GM18526 (cell line): Measurements from ENCODE around the gene MTFMT.

Experiments used
- POLR2A ChIP-seq: IDR thresholded peaks from 3 replicates; pipeline ENCODE4 v1.6.1; 2011; ENCODE audit not compliant: insufficient read length; ENCODE audit errors: extremely low read depth

MTFMT gene

DNA sequence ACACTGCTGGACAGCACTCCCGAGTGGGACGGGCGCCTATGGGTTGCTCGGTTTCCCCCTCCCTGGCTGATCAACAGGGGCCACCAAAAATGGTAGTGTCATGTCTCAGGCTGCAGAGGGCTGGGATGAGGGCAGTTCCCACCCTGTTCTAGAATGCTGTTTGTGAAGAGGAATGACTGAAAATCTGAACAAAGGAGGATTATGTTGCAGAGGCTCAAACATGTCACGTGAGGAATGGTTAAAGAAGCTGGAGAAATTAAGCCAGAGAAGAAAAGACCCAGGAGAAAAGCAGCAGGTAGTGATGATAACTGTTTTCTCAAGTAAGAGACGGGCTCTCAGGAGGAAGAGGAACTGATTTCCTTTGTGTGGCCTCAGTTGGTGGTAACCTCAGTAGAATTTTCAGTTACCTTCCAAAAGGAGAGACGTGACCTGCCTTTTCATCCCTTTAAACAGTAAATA lies 50.2 kb downstream of the MTFMT start:
- no peak for TF ChIP-seq POLR2A

DNA sequence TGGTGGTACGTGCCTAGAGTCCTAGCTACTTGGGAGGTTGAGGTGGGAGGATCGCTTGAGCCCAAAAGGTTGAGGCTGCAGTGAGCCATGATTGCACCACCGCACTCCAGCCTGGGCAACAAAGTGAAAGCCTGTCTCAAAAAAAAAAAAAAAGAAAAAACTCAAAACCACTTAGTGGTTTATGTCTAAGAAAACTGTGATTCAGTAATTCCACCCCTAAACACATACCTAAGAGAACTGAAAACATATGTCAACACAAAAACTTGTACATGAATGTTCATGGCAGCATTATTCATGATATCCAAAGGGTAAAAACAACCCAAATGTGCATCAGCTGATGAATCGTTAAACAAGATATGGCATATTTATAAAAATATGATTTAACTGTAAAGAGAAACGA lies 54.0 kb downstream of the MTFMT start:
- TF ChIP-seq POLR2A = no peak

- no peak for TF ChIP-seq POLR2A
Observed at GRCh38 chr15:64970698-64971097, 58.7 kb downstream of the MTFMT start.

DNA sequence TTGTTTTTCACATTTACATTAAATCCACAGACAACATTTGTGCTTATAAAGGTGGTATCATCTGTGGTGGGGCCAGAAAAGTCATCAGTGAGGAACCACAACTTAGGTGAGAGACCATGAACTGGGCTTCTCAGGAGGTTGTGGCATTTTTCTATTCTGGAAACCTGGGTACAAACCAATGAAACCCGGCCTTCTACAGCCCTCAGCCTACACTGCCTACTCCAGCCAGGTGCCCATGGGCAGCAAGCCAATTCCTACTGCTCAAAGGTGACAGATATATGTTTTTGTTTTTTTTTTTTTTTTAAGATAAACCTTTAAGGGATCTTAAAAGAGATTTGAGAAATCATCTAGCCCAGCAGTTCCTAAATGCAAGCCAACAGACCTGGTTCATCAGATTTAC lies 60.0 kb downstream of the MTFMT start:
- no peak for TF ChIP-seq POLR2A

GRCh38 chr15:64961013-64961412 lies 68.4 kb downstream of the MTFMT start:
- no peak for TF ChIP-seq POLR2A

DNA sequence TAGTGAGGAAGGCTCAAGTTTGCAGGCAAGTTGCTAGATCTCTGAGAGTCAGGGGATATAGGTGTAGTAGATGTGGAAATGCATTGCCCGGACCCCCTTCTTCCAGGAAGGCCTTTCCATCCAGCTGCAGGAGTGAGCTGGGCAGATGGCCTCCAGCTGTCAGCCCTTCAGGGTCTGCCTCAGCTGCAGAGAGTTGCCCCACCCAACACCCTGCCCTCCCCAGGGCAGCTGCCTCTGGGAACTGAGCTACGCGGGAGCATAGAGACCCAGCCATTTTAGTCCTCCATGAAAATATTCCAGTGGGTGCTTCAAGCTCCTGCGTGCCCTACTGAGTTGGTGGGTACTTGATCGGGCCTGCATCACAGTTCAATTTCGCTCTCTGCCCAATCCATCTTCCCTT lies 69.3 kb downstream of the MTFMT start:
- TF ChIP-seq POLR2A = no peak

DNA sequence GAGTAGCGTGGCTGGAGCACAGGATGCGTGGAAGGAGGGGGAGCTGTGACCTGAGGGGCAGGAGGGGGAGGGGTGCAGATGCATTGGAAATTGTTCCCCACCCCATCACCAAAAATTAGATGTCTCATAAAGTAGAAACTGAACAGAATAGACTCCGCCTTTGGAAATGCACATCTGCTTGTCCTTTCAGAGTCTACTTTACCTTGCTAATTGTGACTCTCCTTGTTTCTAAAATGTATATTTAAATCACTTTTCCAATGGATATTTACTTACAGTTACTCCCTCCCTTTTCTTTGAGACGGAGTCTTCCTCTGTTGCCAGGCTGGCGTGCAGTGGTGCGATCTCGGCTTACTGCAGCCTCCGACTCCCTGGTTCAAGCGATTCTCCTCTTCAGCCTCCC lies 70.3 kb downstream of the MTFMT start:
- no peak for TF ChIP-seq POLR2A

- no peak for TF ChIP-seq POLR2A
Observed at GRCh38 chr15:64954395-64954794, 75.0 kb downstream of the MTFMT start.

- TF ChIP-seq POLR2A = no peak
Observed at GRCh38 chr15:64951777-64952418, 77.5 kb downstream of the MTFMT start.
